SK-N-DZ (cell line): ENCODE data around the gene TM2D3. TPM values are rescaled to one million over a fixed set of nuclear protein-coding genes. Genes with fewer than 3 reads are reported as not detected.
A peak's percentile ranks its signal among the peaks of the same experiment; 100 is the strongest.

Experiments
- DNase-seq: peaks from one replicate; pipeline ENCODE4 v3.0.0-alpha.2; 2015; ENCODE audit warnings: low spot score
- polyA plus RNA-seq, 2 experiments: library from polyadenylated mRNA; depleted of rRNA; stranded (reverse); fragments of >200 nt; gene quantifications; 2 replicates each; pipeline ENCODE4 v1.2.3, GENCODE V29; 2014

TM2D3 gene, protein sequence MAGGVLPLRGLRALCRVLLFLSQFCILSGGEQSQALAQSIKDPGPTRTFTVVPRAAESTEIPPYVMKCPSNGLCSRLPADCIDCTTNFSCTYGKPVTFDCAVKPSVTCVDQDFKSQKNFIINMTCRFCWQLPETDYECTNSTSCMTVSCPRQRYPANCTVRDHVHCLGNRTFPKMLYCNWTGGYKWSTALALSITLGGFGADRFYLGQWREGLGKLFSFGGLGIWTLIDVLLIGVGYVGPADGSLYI
- polyA plus RNA-seq (2014; cell fraction: cytosol; rRNA removed): 71.4 and 78.6 TPM in 2 replicates
- 82.3 and 85.2 TPM in 2 replicates for polyA plus RNA-seq (2014; cell fraction: nucleus; rRNA removed)

- DNase-seq: peak; percentile 83
Measured at GRCh38 chr15:101652098-101652785, at the start of gene TM2D3. Gene TM2D3, minus strand, starts transcription at chr15:101652381. Its CDS starts 20 bp downstream, at chr15:101652361.

DNA sequence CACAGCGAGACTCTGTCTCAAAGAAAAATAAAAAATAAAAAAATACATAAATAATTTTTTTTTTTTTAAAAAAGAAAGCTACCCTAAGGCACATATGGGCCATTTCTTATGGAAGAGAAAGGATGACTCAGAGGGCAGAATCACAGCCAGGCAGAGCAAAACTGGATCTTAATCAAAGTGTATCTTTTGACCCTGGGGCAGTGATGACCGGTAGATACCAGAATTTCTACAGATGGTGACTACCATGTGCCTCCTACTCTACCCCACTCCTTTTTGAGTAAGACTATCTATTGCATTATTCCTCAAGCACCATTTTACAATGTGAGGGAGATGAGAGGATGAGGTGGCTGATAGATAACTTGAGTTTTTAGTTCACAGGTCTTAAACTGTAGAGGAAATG lies 46.1 kb upstream of the TM2D3 start:
- DNase-seq: no peak

DNA sequence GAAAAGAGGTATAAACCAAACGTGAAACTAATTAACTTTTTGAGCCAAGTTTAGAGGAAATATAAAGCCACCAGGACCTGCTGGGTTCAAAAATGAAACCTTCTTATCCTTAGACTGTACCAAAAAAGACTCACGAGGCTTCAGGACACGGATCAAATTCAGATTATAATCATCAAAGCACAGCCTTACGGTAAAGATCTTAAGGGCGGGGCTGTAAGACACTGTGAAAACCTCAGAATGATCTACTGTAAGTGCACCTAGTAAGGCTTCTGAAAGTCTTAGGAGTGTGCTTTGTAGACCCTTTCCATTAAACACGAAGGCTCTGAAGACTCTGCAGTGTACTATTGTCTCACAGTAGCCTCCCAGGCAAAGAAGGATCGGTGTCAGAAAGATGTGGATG lies 45.3 kb upstream of the TM2D3 start:
- no peak for DNase-seq

DNA sequence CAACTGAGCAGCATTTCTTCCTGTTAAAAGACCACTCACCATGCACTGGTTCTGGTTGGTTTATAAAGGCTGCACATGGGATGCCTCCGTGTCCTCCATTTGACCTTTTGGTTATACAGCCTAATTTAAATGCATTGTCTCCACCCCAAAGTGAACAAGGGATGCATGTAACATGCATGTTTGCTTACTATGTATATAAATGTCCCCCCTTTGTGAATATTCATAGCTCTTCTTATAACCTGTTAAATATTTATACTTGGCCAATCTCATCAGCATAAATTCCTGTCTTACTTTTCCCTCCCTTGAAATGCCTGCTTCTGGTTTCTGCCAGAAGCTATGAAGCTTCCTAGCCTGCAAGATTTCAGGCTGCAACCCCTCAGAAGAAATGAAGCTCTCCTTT lies 44.6 kb upstream of the TM2D3 start:
- DNase-seq: no peak

DNA sequence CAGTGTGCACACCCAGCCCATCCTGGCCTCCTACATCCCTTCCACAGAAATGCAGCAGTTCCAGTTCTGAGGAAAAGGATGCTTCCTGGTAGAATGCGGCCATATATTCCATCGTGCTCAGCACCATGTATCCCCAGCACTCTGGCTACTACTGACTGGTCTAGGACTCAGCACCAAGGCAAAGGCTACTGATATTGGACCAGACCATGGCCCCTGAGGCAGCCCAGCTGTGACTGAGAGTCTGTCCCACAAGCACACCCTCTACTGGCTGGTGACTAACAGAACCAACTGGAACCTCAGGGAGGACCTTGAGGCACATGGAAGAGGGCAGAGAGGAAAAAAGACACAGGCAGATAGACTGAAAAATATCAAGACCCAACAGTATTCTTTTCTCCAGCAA lies 42.1 kb upstream of the TM2D3 start:
- DNase-seq: no peak

DNA sequence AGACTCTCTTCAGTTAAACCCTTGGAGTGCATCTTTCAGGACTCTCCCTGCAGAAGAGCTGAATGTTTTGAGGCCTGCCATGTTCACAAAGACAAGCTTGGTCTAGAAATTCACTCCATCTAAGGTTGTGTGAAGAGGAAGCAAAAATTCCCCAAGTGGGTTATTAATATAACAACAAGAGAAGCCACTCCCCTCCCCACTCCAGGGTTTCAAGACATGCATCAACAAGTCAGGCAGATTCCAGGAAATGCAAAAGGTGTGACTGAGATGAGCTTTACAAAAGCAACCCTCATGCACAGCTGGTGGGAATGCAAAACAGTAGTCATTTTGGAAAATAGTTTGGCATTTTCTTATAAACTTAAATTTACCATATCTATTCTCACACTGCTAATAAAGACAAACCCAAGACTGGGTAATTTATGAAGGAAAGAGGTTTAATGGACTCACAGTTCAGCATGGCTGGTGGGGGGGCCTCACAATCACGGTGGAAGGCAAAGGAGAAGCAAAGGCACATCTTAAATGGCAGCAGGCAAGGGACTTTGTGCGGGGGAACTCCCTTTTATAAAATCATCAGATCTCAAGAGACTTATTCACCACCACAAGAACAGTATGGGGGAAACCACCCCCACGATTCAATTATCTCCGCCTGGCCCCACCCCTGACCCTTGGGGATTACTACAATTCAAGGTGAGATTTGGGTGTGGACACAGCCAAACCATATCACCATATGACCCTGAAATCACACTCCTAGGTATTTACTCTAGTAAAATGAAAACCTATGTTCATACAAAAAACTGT lies 40.8 kb upstream of the TM2D3 start:
- no peak for DNase-seq

GRCh38 chr15:101689901-101690300 lies 37.7 kb upstream of the TM2D3 start:
- DNase-seq: no peak

GRCh38 chr15:101686718-101687117 lies 34.5 kb upstream of the TM2D3 start:
- no peak for DNase-seq

DNA sequence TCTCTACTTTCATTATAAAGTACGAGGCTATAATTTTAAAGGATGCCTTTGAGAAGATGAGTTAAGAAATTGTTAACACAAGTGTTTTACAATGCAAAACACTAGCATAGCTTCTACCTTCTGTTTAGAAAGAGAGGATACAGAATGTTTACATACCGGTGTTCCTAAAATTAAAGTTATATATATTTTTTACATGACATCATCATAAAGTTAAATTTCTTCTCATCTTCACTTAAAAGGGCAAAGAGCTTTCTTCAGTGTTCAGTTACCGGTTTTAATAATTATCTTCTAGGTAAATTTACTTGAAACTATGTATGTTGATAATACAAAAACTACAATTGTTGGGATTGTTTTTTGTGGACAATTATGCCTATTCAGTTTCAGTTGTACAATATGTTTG lies 32.7 kb upstream of the TM2D3 start:
- no peak for DNase-seq

DNA sequence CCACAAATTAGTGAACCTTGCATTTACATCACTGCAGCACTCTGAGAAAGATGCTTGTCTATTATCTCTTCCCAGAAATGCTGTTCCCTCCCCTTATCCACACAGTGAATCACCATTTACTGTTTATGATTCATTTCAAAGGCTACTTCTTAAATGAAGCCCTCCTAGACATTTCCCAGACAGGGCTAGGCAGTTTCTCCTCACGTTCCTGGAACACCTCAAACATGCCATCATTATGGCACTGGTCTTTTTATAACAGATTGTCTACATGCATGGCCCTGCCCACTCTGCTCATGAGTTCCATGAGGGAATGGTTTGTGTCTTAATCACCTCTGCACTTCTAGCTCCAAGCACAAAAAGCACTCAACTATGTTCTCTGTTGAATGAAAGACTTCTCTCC lies 32.2 kb upstream of the TM2D3 start:
- no peak for DNase-seq

DNA sequence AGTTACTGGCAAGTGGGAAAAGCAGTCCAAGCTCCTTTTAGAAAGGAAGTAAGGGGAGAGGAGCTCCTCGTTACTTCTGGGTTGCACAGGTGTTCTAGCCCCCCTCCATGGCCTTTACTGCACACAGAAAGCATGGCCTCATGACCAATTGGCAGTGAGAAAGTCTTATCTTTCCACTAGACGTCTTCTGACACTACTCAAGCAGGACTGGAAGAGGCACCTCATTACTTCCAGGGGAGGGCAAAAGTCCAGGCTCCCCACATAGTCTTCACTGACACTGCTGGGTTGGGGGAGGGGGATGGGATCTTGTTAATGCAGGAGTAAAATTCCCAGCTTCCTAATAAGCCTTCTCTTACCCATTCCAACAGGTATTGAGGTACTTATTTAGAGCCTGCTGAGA lies 27.6 kb upstream of the TM2D3 start:
- no peak for DNase-seq

DNA sequence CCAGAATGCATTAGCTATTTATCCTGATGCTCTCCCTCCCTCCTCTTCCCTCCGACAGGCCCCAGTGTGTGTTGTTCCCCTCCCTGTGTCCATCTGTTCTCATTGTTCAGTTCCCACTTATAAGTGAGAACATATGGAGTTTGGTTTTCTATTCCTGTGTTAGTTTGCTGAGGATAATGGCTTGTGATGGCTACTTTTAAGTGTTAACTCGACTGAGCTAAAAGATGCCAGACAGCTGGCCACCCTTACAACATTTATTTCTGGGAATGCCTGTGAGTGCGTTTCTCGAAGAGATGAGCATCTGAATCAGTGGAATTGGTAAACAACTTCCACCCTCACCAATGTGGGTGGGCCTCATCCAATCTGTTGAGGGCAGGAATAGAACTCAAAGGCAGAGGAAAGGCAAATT lies 24.7 kb upstream of the TM2D3 start:
- no peak for DNase-seq

GRCh38 chr15:101675796-101676582 lies 23.8 kb upstream of the TM2D3 start:
- DNase-seq: no peak

DNA sequence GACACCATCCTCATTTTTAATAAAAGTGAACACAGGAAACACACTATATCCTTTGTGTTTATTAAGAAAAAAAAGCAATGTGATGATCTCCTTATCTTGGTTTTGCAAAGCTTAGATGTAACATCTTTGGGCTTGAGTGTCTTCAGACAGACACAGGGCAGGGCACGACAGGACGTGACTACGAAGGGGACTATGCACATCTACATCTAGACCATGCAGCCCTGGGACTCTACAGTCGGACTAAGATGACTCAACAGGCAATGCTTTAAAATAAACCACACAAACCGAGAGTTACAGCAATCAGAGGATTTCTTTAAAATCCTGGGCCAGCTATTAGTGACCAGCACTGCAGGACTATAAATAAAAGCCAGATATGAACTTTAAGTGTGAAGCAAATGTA lies 22.8 kb upstream of the TM2D3 start:
- DNase-seq: no peak

GRCh38 chr15:101672298-101672697 lies 20.1 kb upstream of the TM2D3 start:
- no peak for DNase-seq

- DNase-seq: no peak
Measured at GRCh38 chr15:101669744-101670143, 17.6 kb upstream of the TM2D3 start.

DNA sequence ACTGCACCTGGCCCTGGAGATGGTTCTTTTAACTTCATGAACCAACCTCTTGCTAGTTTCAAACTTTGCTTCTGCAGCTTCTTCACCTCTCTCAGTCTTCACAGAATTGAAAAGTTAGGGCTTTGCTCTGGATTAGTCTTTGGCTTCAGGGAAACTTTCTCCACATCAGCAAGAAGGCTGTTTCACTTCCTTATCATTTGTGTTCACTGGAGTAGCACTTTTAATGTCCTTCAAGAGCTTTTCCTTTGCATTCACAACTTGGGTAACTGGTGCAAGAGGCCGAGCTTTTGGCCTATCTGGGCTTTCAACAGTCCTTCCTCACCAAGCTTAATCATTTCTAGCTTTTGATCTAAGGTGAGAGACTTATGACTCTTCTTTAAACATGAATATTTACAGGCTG lies 15.7 kb upstream of the TM2D3 start:
- DNase-seq: no peak

GRCh38 chr15:101664303-101664913 lies 12.2 kb upstream of the TM2D3 start:
- DNase-seq: no peak

GRCh38 chr15:101662203-101662602 lies 10.0 kb upstream of the TM2D3 start:
- DNase-seq: no peak

- DNase-seq: no peak
Measured at GRCh38 chr15:101660005-101660404, 7.8 kb upstream of the TM2D3 start.
